HuH-7 (cell line): ENCODE results near the gene NRG3.
"Not testable (repeated sequence)": the region's sequence is repeated elsewhere in the genome, so short reads cannot be mapped to it uniquely, and the experiment has no call there.

Source experiments
- DNase-seq: peaks from one replicate; pipeline ENCODE4 v3.0.0; 2011; ENCODE audit warnings: low spot score

Gene NRG3

GRCh38 chr10:82574081-82574480 is 699.1 kb downstream of the NRG3 start:
- DNase-seq: no peak

- DNase-seq: no peak
Measured at GRCh38 chr10:82575318-82575717, 700.3 kb downstream of the NRG3 start.

DNA sequence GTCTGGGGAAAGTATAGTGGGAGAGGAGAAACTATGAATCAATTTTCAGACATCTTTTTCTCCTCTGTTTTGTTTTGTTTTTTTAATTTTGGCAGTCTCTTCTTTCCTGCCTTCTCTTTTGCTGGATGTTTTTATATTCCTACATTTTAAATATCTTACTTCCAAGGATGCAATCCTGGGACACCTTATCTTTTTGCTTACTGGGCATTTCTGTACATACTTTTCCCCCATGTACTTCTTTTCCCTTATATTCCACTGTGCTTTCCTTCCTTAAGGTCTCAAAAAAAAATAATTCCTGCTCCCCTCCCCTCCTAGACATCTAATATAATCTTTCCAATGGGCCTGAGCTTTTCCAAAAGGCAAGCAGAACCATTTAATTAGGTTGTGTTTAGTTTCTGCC is 701.1 kb downstream of the NRG3 start:
- DNase-seq: no peak

GRCh38 chr10:82581940-82582339 is 706.9 kb downstream of the NRG3 start:
- no peak for DNase-seq

GRCh38 chr10:82591421-82591820 is 716.4 kb downstream of the NRG3 start:
- DNase-seq: no peak

DNA sequence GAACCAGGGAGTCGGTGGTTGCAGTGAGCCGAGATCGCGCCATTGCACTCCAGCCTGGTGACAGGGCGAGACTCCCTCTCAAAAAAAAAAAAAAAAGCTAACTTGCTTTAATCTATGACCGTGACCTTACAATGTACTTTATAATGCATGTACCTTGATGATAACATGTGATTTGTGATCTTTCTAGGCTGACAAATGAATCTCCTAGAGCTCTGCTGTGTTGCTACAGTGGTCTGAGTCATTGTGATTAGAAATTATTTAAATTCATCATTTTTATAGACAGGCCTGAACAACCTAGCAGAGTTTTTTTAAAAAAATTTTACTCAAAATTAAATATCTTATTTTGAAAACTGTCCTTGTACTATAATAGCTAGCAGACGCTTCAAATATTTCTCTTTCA is 722.8 kb downstream of the NRG3 start:
- no peak for DNase-seq

DNA sequence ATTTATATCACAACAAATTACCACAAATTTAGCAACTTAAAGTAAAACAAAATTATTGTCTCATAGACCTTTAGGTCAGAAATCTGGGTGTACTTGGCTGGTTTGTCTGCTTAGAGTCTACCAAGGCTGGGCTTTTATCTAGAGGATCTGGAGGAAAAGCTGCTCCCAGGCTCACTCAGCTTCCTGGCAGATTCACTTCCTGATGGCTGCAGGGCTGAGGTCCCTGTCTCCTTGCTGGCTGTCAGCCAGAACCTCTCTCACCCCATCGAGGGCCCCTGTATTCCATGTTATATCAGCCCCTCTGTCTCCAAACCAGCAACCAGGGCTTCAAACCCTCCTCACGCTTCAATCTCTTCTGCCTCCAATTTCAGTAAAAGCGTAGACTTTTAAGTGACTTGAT is 734.9 kb downstream of the NRG3 start:
- no peak for DNase-seq

DNA sequence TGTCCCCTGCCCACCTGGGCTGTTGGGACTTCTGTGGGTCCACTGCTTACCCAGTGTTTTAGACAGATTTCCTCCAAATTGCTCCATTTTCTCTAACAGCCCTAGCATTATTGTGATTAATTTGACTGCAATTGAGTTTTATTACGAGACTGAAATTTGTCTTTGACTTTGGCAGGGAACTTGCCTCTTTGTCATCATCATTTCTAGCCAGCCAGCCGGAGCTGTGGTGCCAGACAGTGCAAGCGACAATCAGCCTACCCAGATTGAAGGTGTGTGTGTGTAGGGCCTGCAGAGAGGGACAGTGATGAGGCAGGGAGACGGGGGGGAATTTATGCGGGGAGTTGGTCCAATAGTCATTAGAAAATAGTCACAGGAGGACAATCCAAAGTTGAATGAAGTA is 743.0 kb downstream of the NRG3 start:
- DNase-seq: no peak

- DNase-seq: no peak
Measured at GRCh38 chr10:82621680-82622079, 746.7 kb downstream of the NRG3 start.

GRCh38 chr10:82622479-82622878 is 747.5 kb downstream of the NRG3 start:
- no peak for DNase-seq

DNA sequence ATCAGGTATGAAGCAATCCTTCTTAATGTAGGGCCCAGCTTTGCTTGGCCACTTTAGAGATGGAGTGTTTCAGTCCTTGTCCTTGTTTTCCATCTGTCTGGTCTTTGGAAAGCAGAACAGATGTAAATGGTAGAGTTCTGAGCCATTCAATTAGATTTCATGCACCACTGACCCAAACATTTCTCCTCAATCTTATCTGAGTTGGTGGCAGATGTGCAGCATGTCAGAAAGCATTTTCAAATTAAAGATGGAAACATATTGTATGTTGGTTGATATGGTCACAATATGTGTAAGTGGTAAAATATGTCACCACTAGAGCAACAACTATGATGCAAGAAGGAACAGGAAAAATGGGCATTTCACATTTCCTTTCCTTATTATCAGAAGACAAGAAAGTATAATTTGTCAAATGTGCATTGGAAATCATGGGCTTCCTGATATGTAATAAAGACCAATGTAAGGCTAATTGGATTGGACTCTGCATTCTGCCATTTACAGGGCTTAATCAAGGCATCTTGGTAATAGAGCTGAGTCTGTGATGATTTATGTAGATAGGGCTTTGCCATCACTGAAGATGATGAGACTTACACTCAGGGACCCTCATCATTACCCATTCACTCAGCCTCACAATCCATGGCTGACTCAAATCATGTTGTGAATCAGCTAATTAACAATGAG is 750.7 kb downstream of the NRG3 start:
- DNase-seq: no peak

DNA sequence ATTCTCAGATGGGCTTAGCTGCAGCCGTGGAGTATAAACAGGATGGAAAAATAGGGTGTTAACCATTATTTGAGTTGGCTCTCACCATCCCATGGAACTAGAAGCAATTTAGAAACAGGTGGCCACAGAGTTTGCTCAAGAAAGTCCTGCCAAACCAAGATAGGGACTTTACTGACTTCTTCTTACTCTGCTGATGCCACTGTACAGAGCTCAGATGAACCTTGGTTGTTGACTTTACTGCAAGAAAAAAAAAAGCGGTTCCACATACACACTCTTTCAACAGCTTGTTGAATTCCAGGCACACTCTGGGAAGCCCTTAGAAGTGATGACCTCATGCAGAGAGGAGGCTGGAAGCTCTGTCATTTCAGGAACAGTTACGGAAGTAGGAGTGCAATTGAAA is 753.4 kb downstream of the NRG3 start:
- DNase-seq: no peak

DNA sequence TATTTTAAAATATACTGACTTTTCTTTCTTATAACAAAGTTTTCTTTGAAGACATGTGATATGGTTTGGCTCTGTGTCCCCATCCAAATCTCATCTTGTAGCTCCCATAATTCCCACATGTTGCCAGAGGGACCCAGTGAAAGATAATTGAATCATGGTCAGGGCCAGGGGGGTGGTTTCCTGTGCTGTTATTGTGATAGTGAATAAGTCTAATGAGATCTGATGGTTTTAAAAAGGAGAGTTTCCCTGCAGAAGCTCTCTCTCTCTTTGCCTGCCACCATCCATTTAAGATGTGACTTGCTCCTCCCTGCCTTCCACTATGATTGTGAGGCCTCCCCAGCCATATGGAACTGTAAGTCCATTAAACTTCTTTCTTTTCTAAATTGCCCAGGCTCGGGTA is 768.1 kb downstream of the NRG3 start:
- DNase-seq: no peak

DNA sequence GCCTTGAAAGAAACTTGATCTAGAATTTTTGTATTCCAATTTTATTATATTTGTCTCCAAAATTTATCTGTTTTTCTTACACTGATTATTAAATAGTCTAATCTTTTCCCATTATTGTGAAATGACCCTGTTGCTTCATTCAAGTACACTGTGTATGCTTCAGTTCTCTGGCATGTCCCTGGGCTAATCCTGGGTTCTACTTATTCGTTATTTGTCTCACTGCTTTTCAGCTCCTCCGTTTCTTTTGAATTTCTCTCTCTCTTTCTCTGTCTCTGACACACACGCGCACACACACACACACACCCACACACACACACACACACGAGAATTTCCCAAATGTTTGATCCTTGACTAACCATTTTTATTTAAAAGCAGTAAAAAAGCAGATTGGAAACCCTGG is 768.6 kb downstream of the NRG3 start:
- DNase-seq: no peak

- DNase-seq: no peak
Measured at GRCh38 chr10:82645221-82645620, 770.2 kb downstream of the NRG3 start.

DNA sequence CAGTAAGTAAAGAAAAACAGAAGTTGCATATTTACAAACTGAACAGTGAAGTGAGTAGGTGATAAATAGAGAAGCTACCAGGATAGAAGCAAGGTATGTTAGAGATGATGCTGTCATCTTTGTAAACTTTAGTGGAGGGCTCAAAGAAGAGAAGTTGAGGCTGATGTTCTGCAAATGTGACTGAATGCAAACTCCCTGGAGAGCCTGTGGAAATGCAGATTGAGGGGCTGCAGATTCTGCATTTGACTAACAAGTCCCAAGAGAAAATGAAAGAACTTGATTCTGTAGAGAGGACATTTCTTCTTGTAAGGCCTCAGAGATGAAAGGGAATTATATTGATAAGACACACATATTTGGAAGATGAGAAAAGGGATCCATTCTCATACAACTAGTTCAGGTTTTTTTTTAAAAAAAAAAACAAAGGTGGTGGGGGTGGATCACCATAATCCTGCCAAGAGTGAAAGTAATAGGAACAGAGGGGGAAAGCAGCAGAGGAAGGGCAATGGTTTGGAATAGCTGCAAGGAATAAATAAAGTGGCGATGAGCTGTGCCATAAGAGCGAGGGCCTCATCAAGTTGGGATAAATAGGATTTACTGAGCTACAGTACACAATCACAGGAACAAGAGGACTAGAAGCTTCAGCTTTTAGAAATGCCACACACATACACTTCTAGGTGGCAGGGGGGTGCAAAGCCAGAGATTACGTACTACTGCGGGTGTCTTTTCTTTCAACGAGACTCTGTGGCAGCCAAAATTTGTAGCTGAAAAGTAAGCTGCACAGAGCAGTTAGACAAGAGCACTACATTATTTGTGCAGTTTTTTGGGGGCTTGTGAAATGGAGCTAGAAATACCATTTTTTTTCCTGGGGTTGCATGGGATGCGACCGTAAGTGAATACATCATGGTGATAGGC is 778.5 kb downstream of the NRG3 start:
- DNase-seq: no peak

- DNase-seq: no peak
Measured at GRCh38 chr10:82660205-82660604, 785.2 kb downstream of the NRG3 start.

DNA sequence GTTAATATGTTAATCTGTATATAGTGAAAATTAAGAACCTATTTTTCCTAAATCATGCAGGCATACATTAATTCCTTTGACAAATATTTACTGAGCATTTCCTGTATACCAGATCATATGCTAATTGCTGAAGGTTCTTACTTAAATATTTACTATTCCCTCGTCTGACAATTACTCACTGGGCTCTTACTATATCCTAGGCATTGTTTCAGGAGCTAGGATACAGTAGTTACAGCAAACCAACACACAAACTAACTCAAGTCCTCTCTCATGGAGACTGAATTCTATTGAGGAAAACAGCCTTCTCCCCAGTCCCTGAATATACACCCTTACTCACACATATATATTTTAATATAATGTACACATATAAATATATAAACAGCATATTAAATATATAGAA is 786.0 kb downstream of the NRG3 start:
- DNase-seq: no peak

GRCh38 chr10:82661701-82662100 is 786.7 kb downstream of the NRG3 start:
- DNase-seq: no peak

DNA sequence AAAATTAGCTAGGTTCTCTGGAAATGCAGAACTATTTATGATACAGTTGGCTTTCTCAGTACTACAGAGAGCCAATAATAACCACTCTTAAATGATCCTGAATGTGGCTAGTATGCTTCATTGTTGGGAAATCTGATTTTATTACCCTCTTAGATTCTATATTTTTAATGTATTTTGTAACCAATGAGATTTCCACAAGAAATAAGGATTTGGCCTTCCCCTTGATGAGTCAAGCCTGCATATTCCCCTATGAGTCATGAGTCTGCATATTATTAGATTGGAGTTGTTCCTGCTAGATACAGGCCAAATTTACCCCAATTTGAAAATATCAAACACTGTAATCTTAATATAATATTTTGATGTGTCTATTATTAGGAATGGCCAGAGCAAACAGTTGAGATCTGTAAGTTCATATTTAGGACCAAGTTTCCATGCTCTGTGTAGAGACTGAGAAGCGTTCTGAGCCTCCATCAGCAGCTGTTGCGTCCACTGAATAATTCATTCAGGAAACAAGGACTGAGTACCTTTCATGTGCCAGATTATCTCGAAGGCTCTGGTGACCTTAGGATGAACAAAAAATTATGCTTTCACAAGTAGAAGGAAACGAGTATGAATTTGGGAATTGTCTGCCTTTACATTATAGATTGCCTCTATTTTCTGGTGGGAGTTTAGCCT is 793.4 kb downstream of the NRG3 start:
- DNase-seq: no peak

- no peak for DNase-seq
Measured at GRCh38 chr10:82674036-82674435, 799.0 kb downstream of the NRG3 start.

- DNase-seq: not testable (repeated sequence)
Measured at GRCh38 chr10:82677932-82678331, 802.9 kb downstream of the NRG3 start.

DNA sequence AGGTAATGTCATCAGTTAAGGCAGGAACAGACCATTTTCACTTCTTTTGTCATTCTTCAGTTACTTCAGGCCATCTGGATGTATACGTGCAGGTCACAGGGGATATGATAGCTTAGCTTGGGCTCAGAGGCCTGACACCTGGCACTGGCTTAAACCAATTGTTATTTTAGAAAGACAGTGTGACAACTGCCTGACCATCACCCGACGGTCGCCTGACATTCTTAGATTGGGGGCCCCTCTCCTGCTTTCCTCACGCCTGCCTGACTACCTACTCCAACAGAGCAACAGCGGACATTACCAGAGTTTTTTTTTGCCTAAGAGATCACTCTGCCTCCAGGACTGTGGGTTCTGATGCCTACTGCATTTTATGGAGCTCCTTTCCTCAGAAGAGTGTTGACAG is 803.5 kb downstream of the NRG3 start:
- DNase-seq: not testable (repeated sequence)
